HG02759 (cell line): ENCODE data around the gene PASK.
A peak's percentile ranks its signal among the peaks of the same experiment; 100 is the strongest.

Experiments
- ATAC-seq: cut with Tn5 transposase; IDR thresholded peaks from one replicate; pipeline ENCODE4 v1.9.1; 2021; ENCODE audit warnings: mild to moderate bottlenecking, moderate library complexity; ENCODE audit not compliant: unreplicated experiment

The PASK gene

GRCh38 chr2:241087420-241088268, 61.6 kb downstream of the PASK start:
- ATAC-seq = peak; percentile 83

DNA sequence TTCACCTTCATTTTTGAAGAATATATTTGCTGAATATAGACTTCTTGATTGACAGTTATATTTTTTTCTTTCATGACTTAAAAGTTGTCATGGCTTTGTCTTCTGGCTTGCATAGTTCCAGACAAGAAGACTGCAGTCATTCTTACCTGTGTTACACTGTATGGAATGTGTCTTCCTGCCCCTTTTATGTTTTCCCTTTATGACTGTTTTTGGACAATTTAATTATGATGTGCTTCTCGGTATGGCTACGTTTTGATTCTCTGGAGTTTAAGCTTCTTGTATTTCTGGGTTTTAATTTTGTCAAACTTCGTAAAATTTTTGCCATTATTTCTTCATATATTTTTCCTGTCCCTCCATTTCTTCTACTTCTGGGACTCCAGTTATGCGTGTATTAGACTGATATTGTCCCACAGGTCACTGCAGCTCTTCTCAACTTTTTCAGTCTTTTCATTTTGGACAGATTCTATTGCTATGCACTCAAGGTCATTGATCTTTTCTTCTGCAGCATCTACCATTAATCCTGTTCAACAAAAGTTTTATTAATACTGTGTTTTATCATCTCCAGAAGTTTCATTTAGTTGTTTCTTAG, 64.3 kb downstream of the PASK start:
- no peak for ATAC-seq

- no peak for ATAC-seq
Observed at GRCh38 chr2:241083091-241083415, 66.2 kb downstream of the PASK start.

DNA sequence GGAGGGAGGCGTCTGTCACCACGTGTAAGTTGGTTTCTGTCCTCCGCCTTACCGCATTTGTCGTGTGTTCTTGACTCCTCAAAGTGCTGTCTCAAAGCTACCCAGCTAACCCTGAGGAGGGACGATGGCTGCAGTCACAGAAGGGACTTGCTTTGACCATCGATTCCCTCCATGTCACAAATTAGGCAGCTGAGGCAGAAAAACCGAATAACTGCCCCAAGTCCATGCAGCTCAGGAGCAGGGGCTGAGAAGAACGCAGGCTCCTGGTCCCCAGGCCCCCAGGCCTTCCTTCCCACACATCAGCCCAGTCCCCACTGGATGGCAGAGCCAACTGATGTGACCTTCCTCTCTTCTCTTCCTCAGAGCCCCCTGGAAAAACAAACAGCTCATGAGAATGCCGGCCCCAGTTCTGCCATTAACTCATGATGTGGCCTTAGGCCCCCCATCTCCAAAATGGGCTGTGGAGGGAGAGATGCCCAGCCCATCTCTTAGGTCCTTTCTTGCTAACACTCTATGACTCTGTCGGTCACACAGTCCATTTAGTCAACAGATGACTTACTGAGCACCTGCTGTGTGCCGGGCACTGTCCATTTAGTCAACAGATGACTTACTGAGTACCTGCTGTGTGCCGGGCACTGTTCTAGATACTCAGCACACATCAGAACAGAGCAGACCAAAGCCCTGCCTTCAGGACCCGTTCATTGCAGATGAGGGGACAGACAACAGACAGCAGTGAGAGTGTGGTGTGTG, 66.8 kb downstream of the PASK start:
- ATAC-seq = no peak

GRCh38 chr2:241081643-241082340, 67.5 kb downstream of the PASK start:
- ATAC-seq = no peak

DNA sequence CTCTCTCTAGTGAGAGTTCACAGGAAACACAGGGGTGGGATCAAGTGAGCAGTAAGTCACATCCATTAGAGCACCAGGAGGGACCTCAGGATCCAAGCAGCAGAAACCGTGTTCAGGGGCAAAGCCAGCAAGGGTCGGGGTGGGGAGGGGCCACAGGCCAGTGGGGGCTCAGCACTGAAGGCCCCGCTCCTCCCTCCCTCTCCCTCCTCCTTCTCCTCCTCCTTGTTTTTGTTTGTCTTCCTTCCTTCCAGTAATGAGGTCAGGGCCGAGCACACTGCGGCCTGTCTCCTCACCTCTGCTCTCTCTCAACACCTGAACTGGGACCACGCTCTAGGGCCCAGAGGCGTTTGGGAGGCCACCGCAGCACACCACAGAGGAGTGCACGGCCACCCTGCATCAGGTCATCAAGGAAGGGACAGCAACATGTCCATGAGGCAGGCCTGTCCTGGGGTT, 68.1 kb downstream of the PASK start:
- ATAC-seq = no peak

GRCh38 chr2:241080405-241081189, 68.7 kb downstream of the PASK start:
- ATAC-seq = no peak

DNA sequence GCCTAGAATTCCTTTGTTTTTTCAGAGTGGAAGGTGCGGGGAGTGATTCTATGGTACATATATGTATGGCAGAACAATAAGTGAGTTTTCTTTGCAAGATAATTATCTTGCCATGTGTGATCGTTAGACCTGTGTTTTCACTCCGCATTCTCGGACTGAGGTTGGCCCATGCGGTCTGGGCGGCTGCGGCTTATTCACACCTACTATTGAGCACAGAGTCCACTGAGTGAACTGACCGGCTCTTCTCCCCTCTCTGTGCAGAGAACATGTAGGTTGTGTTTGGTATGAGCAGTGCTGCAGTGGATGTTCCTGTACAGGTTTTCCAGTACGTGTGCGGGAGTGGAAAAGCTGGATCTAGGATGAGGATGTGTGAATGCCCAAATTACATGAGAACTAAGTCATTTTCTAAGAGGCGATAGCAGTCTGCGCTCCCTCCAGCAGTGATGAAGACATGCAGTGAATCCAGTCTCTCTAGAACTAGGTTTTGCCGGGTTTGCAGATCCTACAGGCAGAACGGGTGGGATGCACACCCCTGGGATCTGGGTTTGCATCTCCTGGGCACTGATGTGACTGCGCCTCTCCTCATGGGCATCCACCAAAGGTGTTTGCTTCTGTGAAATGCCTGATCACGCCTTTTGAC, 74.3 kb downstream of the PASK start:
- no peak for ATAC-seq

DNA sequence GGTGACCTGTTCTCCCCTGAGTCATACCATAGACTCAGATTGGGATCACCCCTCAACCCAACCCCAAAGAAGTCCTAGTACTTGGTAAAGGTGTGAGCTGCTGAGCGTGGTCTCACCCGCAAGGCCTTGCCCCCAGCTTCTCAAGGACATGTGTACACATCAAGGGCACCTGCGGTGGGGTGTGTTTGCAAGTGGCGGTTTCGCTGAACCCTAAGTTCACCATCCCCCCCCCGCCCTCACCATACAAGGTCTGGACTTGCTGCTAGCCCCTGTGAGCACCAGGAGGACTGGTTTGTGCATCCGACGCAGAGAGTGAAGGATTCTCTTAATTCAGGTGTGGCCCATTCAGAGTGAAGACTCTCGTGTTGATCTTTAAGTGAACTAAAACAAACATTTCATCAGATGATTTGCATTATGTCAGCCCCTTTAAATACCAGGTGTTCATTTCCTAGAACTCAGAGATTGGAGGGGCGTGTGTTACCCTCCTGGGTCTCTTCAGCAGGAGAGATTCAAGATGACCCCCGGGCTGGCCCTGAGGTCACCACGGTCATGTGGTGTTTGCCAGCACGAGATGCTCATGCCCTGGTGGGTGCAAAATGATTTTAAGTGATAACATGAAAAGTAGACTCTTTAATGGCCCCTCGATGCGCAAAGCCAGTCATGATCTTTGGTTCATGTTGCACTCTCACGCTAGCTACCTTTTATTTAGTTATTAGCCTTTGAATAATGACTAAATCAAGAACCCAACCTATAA, 75.0 kb downstream of the PASK start:
- ATAC-seq = no peak

DNA sequence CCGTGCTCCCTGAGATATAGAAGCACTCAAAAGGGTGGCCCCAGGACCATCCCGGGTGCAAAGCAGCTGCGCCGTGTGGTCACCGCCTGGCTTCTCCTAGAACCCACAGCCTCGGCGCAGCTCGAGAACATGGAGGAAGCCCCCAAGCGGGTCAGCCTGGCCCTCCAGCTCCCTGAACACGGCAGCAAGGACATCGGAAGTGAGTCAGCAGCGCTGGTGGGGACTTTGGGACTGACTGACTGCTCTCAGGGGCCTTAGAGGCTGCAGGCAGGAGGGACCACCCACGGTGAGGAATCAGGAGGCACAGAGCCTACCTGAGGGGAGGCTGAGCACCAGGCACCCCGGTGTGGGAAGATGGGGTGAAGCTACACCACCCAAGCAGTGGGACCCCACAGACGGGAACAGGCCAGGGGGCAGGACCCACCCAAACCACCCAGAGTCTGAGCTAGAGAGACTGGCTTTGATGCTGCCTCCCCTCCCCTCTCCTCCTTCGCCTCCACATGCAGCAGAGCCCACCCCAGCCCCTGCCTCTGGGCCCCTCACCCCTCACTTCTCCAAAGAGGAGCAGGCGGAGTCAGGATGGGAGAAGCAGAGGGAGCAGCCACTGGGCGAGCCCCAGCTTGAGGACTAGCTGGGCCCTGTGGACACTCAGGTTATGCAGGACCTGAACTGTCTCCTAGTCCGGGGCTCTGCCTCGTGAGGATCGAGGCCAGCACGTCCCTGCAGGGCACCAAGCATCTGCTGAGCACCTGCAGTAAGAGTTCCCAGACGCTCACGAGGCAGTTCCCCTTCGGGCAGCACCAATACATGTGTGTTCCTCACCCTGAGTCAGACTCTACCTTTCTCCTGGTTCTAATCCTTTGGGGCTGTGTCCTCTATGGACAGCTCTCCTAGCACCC, 75.9 kb downstream of the PASK start:
- ATAC-seq = no peak

DNA sequence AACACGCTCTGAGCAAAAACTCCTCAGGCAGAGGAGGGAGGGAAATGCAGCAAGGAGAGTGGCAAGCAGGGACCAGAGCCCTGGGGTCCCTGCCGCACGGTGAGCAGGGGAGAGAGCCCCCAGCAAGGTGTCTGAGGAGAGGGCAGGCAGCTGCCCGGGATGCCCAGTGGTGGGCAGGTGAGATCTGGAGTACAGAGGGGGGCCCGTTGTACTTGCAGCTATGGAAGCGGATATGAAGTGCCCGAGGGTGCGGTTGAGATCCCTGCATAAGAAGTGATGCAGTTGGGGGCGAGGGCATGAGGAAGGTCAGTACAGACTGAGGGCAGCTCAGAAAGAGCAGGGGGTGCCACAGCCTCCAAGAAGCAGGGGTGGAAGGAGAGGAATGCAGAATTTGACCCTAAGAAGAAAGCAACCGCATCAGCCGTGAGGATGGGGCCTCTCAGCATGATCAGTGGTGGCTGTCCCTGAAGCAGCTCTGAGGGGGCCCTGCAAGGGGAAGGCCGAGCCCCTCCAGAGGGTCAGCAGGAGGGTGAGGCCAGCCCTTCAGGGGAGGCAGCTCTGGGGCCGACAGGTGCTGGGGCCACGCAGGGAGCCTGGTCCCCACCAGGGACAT, 76.6 kb downstream of the PASK start:
- no peak for ATAC-seq

DNA sequence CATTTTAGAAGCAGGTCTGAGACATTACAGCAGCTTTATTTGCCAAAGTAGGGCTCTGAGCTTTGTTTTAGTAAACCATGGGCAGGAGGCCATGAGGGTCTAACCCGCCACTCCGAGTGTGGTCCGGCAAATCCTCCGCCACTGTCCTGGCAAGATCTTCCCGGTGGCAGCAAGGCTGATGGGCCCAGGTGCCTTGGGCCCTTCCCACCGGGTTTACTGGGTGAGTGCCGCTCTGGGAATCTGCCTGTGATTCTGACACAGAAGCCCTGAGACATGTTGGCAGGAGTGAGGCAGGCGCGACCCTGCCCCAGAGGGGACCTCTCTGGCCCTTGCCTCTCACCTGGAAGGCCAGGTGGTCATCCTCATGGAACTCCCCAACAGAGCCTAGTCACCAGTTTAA, 77.1 kb downstream of the PASK start:
- ATAC-seq = no peak

DNA sequence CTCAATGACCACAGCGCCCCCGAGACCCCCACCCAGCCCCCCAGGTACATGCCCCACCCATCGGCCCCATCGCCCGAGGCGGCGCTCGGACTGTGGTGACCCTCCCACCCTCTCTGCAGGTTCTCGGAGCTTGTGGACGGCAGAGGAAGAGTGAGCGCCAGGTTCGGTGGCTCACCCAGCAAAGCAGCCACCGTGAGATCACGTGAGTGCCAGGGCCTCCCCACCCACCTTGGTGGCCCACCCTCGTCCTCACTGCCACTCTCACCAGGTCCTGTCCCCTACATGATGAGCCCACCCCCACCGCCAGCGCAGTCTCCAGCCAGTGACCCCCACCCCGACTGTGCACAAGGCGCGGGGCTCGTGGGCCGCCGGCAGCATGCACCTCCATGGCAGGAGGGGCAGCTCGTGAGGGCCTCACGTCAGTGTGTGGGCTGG, 77.6 kb downstream of the PASK start:
- no peak for ATAC-seq

GRCh38 chr2:241070811-241071676, 78.2 kb downstream of the PASK start:
- ATAC-seq = no peak

DNA sequence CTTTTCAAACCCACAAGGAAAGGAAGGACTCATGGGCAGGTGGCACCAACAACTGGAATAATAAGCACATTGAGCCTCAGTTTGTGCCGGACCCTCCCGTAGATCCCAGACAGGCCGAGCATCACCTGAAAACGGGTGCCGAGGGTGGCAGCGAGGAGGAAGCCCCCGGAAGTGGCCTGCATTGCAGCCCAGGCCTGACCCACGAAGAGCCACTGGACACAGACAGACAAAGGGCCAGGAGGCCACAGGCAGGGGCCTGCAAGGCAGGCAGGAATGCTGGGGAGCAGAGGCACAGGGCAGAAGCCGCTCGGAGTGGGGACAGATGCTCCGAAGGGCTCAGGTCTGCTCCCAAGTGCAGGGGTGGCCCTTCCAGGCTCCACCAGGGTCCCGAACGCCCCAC, 78.9 kb downstream of the PASK start:
- no peak for ATAC-seq

GRCh38 chr2:241069821-241070281, 79.4 kb downstream of the PASK start:
- no peak for ATAC-seq
